NCI-H748 treated with DMSO at 0.1 percent for 48 hours (cell line): ENCODE results near the gene FFAR1.

Experiments used
- DNase-seq: peaks from one replicate; lab custom pipeline; 2025; lab: John Stamatoyannopoulos, UW

The FFAR1 gene

GRCh38 chr19:35347171-35347929 is at the start of gene FFAR1:
FFAR1 (plus strand) TSS chr19:35347902; CDS start chr19:35351552, 3,650 bp downstream.
- no peak for DNase-seq

GRCh38 chr19:35297922-35298321 is 49.8 kb upstream of the FFAR1 start:
- no peak for DNase-seq

- no peak for DNase-seq
Observed at GRCh38 chr19:35298561-35298972, 49.1 kb upstream of the FFAR1 start.

- no peak for DNase-seq
Observed at GRCh38 chr19:35299523-35300338, 48.0 kb upstream of the FFAR1 start.

- no peak for DNase-seq
Observed at GRCh38 chr19:35300339-35300649, 47.4 kb upstream of the FFAR1 start.

GRCh38 chr19:35301961-35302360 is 45.7 kb upstream of the FFAR1 start:
- DNase-seq: no peak

- no peak for DNase-seq
Observed at GRCh38 chr19:35302446-35302845, 45.3 kb upstream of the FFAR1 start.

GRCh38 chr19:35303357-35303915 is 44.3 kb upstream of the FFAR1 start:
- no peak for DNase-seq

GRCh38 chr19:35304036-35304435 is 43.7 kb upstream of the FFAR1 start:
- DNase-seq: no peak

- no peak for DNase-seq
Observed at GRCh38 chr19:35305181-35305580, 42.5 kb upstream of the FFAR1 start.

- DNase-seq: no peak
Observed at GRCh38 chr19:35306473-35307246, 41.0 kb upstream of the FFAR1 start.

- DNase-seq: no peak
Observed at GRCh38 chr19:35307931-35308330, 39.8 kb upstream of the FFAR1 start.

- no peak for DNase-seq
Observed at GRCh38 chr19:35308910-35309309, 38.8 kb upstream of the FFAR1 start.

- DNase-seq: no peak
Observed at GRCh38 chr19:35309481-35310279, 38.0 kb upstream of the FFAR1 start.

- no peak for DNase-seq
Observed at GRCh38 chr19:35310331-35310730, 37.4 kb upstream of the FFAR1 start.

- DNase-seq: no peak
Observed at GRCh38 chr19:35310811-35311465, 36.8 kb upstream of the FFAR1 start.

GRCh38 chr19:35311901-35312665 is 35.6 kb upstream of the FFAR1 start:
- no peak for DNase-seq

GRCh38 chr19:35313587-35313986 is 34.1 kb upstream of the FFAR1 start:
- DNase-seq: no peak

- DNase-seq: no peak
Observed at GRCh38 chr19:35314031-35314430, 33.7 kb upstream of the FFAR1 start.

- DNase-seq: no peak
Observed at GRCh38 chr19:35314858-35315470, 32.7 kb upstream of the FFAR1 start.
